ENCODE data around the gene RMND5A. TPM values are rescaled to one million over a fixed set of nuclear protein-coding genes. Genes with fewer than 3 reads are reported as not detected.

The RMND5A gene
- total RNA-seq, 1 donor from 2014 or later, result 26.6 TPM

DNA sequence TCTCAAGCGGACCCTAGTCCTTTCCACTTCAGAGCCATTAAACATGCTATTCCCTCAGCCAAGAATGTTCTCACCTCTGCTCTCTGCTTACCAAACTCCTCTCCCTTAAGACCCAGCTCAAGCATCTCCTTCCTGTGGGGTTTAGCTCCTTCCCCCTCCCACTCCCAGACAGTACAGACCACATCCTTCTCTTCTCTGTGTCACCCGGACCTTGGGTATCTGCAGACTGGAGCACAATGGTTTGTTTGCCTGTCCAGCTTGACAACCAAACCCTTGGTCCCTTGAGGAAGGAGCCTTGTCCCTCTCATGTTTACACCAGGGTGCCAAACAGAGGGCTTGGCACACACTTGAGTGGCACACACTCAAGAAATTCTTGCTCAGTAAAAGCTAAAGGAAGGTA lies 74.8 kb downstream of the RMND5A start:
- H3K36me3 ChIP-seq (ENCODE audit: control insufficient read depth, insufficient read depth, low read length), result no peaks in the 10 kb centered on the region
- H3K27me3 ChIP-seq (ENCODE audit: control insufficient read depth, insufficient read depth, low read length), result peaks cover 28% of the 10 kb centered on the region
- no peak for DNase-seq (ENCODE audit: low read depth)

DNA sequence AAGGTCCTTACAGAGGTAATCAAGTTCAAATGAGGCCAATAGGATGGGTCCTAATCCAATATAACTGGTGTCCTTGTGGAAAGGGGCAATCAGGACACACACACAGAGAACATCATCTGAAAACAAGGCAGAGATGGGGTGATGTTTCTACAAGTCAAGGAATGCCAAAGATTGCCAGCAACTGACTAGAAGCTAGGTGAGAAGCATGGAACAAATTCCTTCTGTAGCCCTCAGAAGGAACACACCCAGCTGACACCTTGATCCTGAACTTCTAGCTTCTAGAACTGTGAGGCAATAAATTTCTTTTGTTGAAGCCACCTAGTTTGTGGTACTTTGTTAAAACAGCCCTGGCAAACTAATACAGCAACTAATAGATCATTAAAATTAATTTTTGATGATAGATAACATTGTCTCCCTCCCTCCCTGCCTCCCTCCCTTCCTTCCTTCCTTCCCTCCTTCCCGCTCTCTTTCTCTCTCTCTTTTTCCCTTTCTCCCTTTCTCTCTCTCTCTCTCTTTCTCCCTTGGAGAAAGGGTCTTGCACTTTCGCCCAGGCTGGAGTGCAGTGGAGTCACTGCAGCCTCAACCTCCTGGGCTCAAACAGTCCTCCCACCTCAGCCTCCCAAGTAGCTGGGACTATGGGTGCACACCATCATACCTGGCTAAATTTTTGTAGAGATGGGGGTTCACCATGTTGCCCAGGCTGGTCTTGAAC lies 80.9 kb downstream of the RMND5A start:
- Histone ChIP-seq H3K4me3 (ENCODE audit: low read depth, low read length) (no peak overlapping the region), H3K27me3 (ENCODE audit: control insufficient read depth, insufficient read depth, low read length) (no peaks in the 10 kb centered on the region), H3K36me3 (ENCODE audit: control insufficient read depth, insufficient read depth, low read length) (no peaks in the 10 kb centered on the region)
- TF ChIP-seq, protein P1, sequence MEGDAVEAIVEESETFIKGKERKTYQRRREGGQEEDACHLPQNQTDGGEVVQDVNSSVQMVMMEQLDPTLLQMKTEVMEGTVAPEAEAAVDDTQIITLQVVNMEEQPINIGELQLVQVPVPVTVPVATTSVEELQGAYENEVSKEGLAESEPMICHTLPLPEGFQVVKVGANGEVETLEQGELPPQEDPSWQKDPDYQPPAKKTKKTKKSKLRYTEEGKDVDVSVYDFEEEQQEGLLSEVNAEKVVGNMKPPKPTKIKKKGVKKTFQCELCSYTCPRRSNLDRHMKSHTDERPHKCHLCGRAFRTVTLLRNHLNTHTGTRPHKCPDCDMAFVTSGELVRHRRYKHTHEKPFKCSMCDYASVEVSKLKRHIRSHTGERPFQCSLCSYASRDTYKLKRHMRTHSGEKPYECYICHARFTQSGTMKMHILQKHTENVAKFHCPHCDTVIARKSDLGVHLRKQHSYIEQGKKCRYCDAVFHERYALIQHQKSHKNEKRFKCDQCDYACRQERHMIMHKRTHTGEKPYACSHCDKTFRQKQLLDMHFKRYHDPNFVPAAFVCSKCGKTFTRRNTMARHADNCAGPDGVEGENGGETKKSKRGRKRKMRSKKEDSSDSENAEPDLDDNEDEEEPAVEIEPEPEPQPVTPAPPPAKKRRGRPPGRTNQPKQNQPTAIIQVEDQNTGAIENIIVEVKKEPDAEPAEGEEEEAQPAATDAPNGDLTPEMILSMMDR (IDR thresholded peaks at IDR 0.05; ENCODE audit: insufficient read depth, low read length, poor library complexity, severe bottlenecking), result no peak
- no peak for DNase-seq (ENCODE audit: low read depth)

More for the DNA sequence above, 74.8 kb downstream of the RMND5A start:
- TF ChIP-seq, protein P1 (IDR thresholded peaks at IDR 0.05; ENCODE audit: insufficient read depth, low read length, poor library complexity, severe bottlenecking), result no peak
- H3K4me3 ChIP-seq (ENCODE audit: low read depth, low read length), result no peak overlapping the region

DNA sequence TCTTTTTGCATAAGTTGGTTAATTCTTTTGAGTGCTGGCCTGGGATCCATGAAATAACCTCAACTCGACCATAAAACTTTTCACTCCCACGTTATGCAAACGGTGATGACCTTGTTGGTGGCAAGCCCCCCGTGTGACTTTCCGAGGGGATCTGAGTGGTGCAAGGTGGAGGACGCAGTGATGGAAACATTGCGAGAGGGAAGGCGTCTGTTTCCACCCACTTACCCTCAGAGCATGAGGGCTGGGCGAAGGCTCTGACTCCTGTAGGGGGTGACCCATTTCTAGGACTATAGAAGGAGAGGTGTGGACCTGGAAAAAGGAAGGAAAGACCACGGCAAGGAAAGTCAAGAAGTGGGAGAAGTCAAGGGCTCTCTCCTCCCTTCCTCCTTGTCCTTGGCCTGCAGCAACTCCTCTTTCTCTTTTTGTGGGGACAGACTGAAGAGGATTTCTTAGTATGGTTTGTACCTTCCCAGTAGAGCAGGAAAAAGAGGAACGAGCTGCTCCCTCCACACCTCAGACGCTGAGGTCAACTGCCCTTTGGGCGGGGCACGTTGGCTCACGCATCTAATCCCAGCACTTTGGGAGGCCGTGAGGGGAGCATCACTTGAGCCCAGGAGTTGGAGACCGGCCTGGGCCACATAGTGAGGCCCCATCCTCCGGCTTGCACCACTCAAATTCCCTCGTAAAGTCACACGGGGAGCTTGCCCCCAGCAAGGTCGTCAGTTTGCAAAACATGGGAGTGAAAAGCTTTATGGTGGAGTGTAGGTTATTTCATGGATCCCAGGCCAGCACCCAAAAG lies 86.2 kb downstream of the RMND5A start:
- H3K4me3 ChIP-seq (ENCODE audit: low read depth, low read length), result no peak overlapping the region
- peaks cover 11% of the 10 kb centered on the region for H3K27me3 ChIP-seq (ENCODE audit: control insufficient read depth, insufficient read depth, low read length)
- no peaks in the 10 kb centered on the region for H3K36me3 ChIP-seq (ENCODE audit: control insufficient read depth, insufficient read depth, low read length)
- DNase-seq (ENCODE audit: low read depth), result no peak
- TF ChIP-seq, protein P1 (IDR thresholded peaks at IDR 0.05; ENCODE audit: insufficient read depth, low read length, poor library complexity, severe bottlenecking), result no peak

DNA sequence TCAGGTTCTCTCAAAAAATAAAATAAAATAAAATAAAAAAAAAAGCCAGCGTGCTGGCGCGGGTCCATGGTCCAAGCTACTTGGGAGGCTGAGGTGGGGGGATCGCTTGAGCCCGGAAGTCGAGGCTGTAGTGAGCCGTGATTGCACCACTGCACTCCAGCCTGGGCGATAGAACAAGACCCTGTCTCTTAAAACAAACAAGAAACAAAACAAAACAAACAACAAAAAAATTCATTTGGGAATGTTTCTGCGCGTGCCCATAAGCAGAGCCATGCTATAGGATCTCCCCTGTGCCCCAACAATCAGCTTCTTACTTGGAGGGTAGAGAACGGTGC lies 87.0 kb downstream of the RMND5A start:
- TF ChIP-seq, protein P1 (IDR thresholded peaks at IDR 0.05; ENCODE audit: insufficient read depth, low read length, poor library complexity, severe bottlenecking), result no peak
- Histone ChIP-seq H3K27me3 (ENCODE audit: control insufficient read depth, insufficient read depth, low read length) (peaks cover 11% of the 10 kb centered on the region), H3K36me3 (ENCODE audit: control insufficient read depth, insufficient read depth, low read length) (no peaks in the 10 kb centered on the region), H3K4me3 (ENCODE audit: low read depth, low read length) (peak overlapping the region; percentile 52)
- DNase-seq (ENCODE audit: low read depth), result no peak

DNA sequence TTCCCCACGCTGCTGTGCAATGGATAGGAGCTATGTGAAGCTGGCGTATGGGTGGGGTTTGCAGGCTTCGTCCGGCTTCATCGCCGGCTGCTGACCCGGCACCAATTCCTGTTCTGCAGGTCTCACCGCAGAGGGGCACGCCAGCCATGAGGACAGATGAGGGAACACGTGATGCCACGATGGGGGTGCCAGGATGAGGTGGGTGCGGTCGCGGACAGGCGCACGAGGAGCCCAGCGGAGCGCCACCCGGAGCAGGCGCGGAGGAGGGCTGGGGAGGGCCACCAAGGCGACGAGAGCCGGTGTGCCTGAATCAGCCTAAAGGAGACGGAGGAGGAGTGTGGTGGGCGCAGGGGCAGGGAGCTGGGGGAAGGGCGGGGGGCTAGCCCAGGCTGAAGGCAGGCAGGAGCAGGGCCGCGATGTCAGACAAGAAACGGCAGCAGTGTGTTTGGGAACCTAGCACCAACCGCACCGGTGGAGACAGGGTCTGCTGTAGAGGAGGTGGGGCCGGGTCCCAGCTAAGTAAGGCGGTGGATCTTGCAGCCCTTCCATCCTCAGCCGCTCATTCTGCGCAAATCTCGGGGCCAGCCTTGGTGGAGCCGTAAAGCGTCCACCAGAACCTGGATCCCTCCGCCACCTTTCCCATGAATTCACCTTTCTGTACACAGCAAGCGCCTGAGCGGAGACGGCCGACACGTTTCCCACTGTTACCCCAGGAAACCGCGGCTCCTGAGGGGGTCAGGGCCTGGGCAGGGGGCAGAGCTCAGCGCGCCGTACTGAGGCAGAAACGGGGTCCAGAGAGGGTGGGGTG lies 87.6 kb downstream of the RMND5A start:
- DNase-seq (ENCODE audit: low read depth), result no peak
- TF ChIP-seq, protein P1 (IDR thresholded peaks at IDR 0.05; ENCODE audit: insufficient read depth, low read length, poor library complexity, severe bottlenecking), result no peak

More for the DNA sequence above, 87.6 kb downstream of the RMND5A start:
- Histone ChIP-seq H3K27me3 (ENCODE audit: control insufficient read depth, insufficient read depth, low read length) (peaks cover 11% of the 10 kb centered on the region), H3K4me3 (ENCODE audit: low read depth, low read length) (peak overlapping the region; percentile 52), H3K36me3 (ENCODE audit: control insufficient read depth, insufficient read depth, low read length) (no peaks in the 10 kb centered on the region)

Measured in kidney epithelial cell (primary cell).